SH-SY5Y (cell line): ENCODE measurements around the gene FHAD1.

Source experiments
- GATA2 ChIP-seq: IDR thresholded peaks from 2 replicates; pipeline ENCODE4 v1.6.1; 2011; ENCODE audit warnings: mild to moderate bottlenecking, low read depth, low read length
- GATA3 ChIP-seq: IDR thresholded peaks from 2 replicates; pipeline ENCODE4 v1.6.1; 2011; ENCODE audit warnings: low read depth, mild to moderate bottlenecking, low read length, moderate library complexity

DNA sequence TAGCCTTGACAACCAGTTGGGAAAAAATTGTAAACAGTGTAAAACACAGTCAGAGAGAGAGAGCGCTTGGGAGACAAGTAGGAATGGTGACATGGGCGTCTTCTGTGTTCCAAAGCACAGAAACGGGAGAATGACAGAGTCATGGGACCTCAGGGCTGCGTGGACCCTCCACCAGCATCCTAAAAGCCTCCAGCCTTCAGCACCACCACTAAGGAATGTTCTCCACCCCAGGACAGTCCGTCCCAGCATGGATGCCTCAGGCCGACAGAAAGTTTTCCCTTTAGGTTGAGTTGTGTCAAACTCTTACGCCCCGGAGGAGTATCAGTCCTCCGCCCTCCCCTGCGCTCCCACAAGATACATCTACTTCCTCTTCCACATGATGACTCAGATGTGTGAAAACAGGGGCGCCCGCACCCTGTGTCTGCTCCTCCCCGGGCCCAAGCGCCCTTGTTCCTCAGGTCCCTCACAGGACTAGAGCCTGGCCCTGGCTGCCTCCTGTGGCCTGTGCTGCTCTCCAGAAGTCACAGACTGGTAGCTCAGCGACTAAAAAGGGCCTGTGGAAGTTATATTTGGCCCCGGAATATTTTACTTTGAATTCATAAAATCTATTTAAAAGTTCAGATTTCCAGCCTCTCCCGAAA is 98.8 kb downstream of the FHAD1 start:
- TF ChIP-seq GATA3 (no peak), GATA2 (no peak)
